Measurements from ENCODE around the gene PARP12.

The PARP12 gene

DNA sequence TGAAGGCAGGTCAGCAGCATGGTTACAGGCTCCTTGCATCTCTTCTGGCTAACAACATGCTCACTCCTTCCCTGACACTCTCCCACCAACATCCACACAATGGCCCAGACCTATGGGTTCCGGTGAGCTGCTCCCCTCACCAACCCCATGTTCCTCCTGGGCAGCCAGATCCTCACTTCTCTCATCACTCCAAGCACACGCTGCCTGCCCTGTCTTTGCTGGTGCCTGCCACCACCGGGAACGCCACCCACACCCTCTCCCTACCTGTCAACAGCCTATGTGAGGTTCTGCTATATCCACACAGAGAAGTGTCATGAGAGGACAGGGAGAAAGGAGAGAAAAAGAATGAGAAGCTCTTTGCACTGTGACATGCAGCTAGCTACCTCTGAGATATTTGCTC lies 14.6 kb downstream of the PARP12 start:
- no peak for DNase-seq (ENCODE audit: low read depth)
- no peak overlapping the region for H3K4me3 ChIP-seq (ENCODE audit: low read depth, low read length)
- TF ChIP-seq, protein P1, sequence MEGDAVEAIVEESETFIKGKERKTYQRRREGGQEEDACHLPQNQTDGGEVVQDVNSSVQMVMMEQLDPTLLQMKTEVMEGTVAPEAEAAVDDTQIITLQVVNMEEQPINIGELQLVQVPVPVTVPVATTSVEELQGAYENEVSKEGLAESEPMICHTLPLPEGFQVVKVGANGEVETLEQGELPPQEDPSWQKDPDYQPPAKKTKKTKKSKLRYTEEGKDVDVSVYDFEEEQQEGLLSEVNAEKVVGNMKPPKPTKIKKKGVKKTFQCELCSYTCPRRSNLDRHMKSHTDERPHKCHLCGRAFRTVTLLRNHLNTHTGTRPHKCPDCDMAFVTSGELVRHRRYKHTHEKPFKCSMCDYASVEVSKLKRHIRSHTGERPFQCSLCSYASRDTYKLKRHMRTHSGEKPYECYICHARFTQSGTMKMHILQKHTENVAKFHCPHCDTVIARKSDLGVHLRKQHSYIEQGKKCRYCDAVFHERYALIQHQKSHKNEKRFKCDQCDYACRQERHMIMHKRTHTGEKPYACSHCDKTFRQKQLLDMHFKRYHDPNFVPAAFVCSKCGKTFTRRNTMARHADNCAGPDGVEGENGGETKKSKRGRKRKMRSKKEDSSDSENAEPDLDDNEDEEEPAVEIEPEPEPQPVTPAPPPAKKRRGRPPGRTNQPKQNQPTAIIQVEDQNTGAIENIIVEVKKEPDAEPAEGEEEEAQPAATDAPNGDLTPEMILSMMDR (IDR thresholded peaks at IDR 0.05; ENCODE audit: control insufficient read depth, extremely low read depth, insufficient read depth), result no peak

DNA sequence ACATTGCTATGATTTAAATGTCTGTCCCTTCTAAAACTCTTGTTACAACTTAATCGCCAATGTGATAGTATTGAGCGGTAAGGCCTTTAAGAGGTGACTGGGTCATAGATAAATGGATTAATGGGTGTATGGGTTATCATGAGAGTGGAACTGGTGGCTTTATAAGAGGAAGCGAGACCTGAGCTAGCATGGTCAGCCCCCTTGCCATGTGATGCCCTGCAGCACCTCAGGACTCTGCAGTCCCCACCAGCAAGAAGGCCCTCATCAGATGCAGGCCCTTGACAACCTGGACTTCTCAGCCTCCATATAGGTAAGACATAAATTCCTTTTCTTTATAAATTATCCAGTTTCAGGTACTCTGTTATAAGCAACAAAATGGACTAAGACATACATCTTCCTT lies 15.6 kb downstream of the PARP12 start:
- H3K4me3 ChIP-seq (ENCODE audit: low read depth, low read length), result no peak overlapping the region
- DNase-seq (ENCODE audit: low read depth), result no peak
- TF ChIP-seq, protein P1 (IDR thresholded peaks at IDR 0.05; ENCODE audit: control insufficient read depth, extremely low read depth, insufficient read depth), result no peak

DNA sequence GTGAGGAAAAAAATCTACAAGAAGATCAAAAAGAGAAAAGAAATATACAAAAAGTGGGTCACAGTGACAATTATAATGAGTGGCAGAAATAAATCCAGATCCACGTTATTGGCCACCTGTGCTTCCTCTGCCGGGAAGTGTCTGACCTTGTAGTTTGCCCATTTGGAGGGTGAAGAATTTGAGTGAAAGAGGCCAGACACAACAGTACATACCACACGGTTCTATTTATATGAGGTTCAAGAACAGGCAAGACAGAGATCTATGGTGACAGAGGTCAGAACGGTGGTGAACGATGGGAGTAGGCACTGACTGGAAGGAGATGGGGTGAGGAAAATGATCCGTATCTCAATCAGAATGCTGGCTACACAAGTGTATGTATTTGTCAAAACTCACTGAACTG lies 17.1 kb downstream of the PARP12 start:
- DNase-seq (ENCODE audit: low read depth), result no peak
- no peak overlapping the region for H3K4me3 ChIP-seq (ENCODE audit: low read depth, low read length)
- TF ChIP-seq, protein P1 (IDR thresholded peaks at IDR 0.05; ENCODE audit: control insufficient read depth, extremely low read depth, insufficient read depth), result no peak

DNA sequence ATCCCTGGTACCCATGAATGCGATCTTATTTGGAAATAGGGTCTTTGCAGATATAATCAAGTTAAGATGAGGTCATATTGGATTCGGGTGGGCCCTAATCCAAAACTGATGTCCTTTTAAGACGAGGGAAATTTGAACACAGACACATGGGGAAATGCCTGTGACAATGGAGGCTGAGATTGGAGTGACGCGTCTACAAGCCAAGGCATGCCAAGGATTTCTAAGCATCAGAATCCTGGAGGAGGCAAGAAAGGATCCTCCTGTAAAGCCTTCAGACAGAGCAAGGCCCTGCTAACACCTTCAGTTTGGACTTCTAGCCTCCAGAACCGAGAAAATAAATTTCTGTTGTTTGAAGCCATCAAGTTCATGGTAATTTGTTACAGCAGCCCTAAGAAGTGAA lies 18.5 kb downstream of the PARP12 start:
- no peak for DNase-seq (ENCODE audit: low read depth)
- no peak overlapping the region for H3K4me3 ChIP-seq (ENCODE audit: low read depth, low read length)
- TF ChIP-seq, protein P1 (IDR thresholded peaks at IDR 0.05; ENCODE audit: control insufficient read depth, extremely low read depth, insufficient read depth), result no peak

DNA sequence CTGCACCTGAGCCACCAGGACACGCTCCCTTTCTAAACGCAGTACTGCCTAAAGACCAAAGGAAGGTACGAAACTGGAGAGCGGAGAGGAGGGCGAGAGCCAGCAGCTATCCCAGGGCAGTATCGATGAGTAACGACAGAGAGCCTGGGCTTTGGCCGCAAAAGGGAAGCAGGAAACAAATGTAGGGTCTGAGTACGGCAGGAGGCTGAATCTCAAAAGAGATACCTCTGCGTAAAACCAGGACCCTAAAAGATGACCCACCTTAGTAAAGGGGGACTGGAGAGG lies 20.4 kb downstream of the PARP12 start:
- TF ChIP-seq, protein P1 (IDR thresholded peaks at IDR 0.05; ENCODE audit: control insufficient read depth, extremely low read depth, insufficient read depth), result no peak
- DNase-seq (ENCODE audit: low read depth), result no peak
- no peak overlapping the region for H3K4me3 ChIP-seq (ENCODE audit: low read depth, low read length)

DNA sequence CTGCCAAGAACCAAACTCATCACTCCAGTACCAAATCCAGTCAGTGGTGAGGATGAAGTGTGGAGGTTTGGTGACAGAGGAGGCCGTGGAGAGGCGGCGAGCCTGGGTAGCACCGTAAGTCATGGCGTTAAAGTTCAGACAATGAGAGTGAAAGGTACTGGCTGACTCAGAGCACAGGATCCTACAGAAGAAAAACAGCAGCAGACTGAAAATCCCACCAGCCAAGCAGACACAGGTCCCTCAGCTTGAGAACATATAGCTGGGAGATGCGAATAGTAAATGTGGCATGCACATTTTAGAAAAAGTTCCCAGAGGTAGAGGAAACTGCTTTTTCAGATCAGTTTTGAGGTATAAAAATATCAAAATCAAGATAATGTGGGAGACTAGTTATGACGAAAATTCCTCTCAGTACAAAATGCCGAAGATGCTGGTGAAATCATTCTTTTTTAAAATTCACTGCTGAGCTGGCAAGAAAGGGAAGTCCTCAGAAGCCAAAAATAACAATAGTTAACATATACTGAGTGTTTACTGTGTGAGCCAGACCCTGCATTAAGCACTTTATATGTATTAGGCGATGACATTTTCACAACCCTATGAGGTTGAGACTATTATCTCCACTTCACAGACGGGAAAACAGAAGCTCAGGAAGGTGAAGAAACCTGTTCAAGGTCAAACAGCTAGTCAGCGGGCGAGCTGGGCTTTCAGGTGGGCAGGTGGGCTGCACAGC lies 20.9 kb downstream of the PARP12 start:
- no peak for DNase-seq (ENCODE audit: low read depth)
- H3K4me3 ChIP-seq (ENCODE audit: low read depth, low read length), result no peak overlapping the region
- TF ChIP-seq, protein P1 (IDR thresholded peaks at IDR 0.05; ENCODE audit: control insufficient read depth, extremely low read depth, insufficient read depth), result no peak

DNA sequence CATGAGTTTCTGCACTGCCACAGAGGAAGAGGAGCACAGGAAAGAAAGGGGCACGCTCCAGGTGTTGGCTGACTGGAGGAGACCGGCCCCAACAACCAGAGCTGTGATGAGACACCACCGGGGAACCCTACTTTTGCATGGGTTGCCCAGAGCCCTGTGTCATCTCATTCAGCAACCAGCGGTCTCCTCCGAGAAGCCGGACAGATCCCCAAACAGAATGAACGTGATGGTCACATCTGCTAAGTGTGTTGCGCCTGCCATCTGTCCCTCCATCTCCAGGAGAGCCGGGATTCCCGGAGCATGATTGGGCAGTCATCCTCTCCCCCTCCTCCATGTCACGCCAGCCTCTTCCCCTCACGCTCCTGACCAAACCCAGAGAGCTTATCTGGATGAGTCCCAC lies 22.9 kb downstream of the PARP12 start:
- DNase-seq (ENCODE audit: low read depth), result no peak
- H3K4me3 ChIP-seq (ENCODE audit: low read depth, low read length), result no peak overlapping the region
- TF ChIP-seq, protein P1 (IDR thresholded peaks at IDR 0.05; ENCODE audit: control insufficient read depth, extremely low read depth, insufficient read depth), result no peak
